H1 (cell line): ENCODE results near the gene CCDC9B. TPM values are rescaled to one million over a fixed set of nuclear protein-coding genes. Genes with fewer than 3 reads are reported as not detected.

Experiments
- CTCF ChIA-PET: fragments of 300-600 bp; sonication (Branson Sonifier 250); formaldehyde crosslinking; loops from one replicate; lab custom pipeline; 2021; ENCODE audit not compliant: partially characterized antibody; lab: Charles Lee
- POLR2A ChIA-PET: fragments of 300-600 bp; sonication (Branson Sonifier 250); formaldehyde crosslinking; loops from one replicate; lab custom pipeline; 2021; ENCODE audit warnings: inconsistent platforms; ENCODE audit not compliant: partially characterized antibody; lab: Charles Lee
- DNase-seq, 2 experiments: peaks; one replicate each; pipeline versions ENCODE4 v3.0.0 to v3.0.0-alpha.2; 2010 to 2022; ENCODE audit warnings: low spot score in 2 of 2, low read depth in 1 of 2, mixed read lengths in 1 of 2
- FAIRE-seq: peaks from 2 replicates; lab custom pipeline; 2011; peaks lifted over from hg19 to GRCh38; lab: Jason Lieb, UNC
- H2AFZ ChIP-seq: 2 replicates; pipeline ENCODE4 v1.8.1; 2012; ENCODE audit warnings: low read length, inconsistent platforms
- H2AK5ac ChIP-seq: 2 replicates; pipeline ENCODE4 v1.6.1; 2013; ENCODE audit warnings: low read depth, low read length
- H2BK120ac ChIP-seq: replicated peaks from 2 replicates; pipeline ENCODE3; 2013; ENCODE audit warnings: low read depth, low read length, inconsistent platforms
- H2BK12ac ChIP-seq: 2 replicates; pipeline ENCODE4 v1.6.1; 2013; ENCODE audit warnings: low read depth, low read length
- H2BK15ac ChIP-seq: 2 replicates; pipeline ENCODE4 v1.6.1; 2013; ENCODE audit warnings: low read length
- H2BK20ac ChIP-seq: 2 replicates; pipeline ENCODE4 v1.6.1; 2013; ENCODE audit warnings: low read length
- H2BK5ac ChIP-seq: 2 replicates; pipeline ENCODE4 v1.6.1; 2013; ENCODE audit warnings: low read depth, low read length
- H3K14ac ChIP-seq: 2 replicates; pipeline ENCODE4 v1.6.1; 2013; ENCODE audit warnings: inconsistent platforms; ENCODE audit not compliant: insufficient read length
- H3K18ac ChIP-seq: 2 replicates; pipeline ENCODE4 v1.6.1; 2013; ENCODE audit warnings: low read length; ENCODE audit errors: extremely low read depth
- H3K23ac ChIP-seq: 2 replicates; pipeline ENCODE4 v1.6.1; 2013; ENCODE audit warnings: inconsistent platforms; ENCODE audit not compliant: insufficient read length
- H3K23me2 ChIP-seq: 2 replicates; pipeline ENCODE4 v1.6.1; 2013; ENCODE audit warnings: low read depth, low read length
- H3K27ac ChIP-seq: 2 replicates; pipeline ENCODE4 v1.6.1; 2011; ENCODE audit warnings: low read depth, low read length, inconsistent platforms
- H3K27me3 ChIP-seq, 4 experiments: replicated peaks in 1 of 4; 1 replicate in 1 of 4; 2 replicates in 3 of 4; pipeline versions ENCODE4 v1.6.1 to v1.8.1; 2011 to 2013; ENCODE audit warnings: low read length in 3 of 4, mild to moderate bottlenecking in 3 of 4, inconsistent platforms in 2 of 4, mixed read lengths in 2 of 4, moderate library complexity in 1 of 4; ENCODE audit not compliant: control insufficient read depth in 3 of 4, insufficient read depth in 3 of 4; ENCODE audit errors: extremely low read depth in 1 of 4
- H3K36me3 ChIP-seq, 4 experiments: 2 replicates each; pipeline versions ENCODE4 v1.6.1 to v1.8.1; 2011 to 2013; ENCODE audit warnings: mild to moderate bottlenecking in 4 of 4, low read length in 3 of 4, moderate library complexity in 2 of 4, control low read depth in 1 of 4, inconsistent platforms in 1 of 4; ENCODE audit not compliant: insufficient read depth in 4 of 4, control insufficient read depth in 2 of 4
- H3K4ac ChIP-seq: replicated peaks from 2 replicates; pipeline ENCODE3; 2013; ENCODE audit warnings: low read length, low read depth, mixed read lengths, inconsistent platforms; ENCODE audit not compliant: insufficient read length
- H3K4me1 ChIP-seq, 4 experiments: replicated peaks in 1 of 4; 1 replicate in 1 of 4; 2 replicates in 3 of 4; pipeline versions ENCODE4 v1.6.1 to v1.8.1; 2011 to 2013; ENCODE audit warnings: low read length in 3 of 4, inconsistent platforms in 2 of 4, mixed read lengths in 1 of 4; ENCODE audit not compliant: insufficient read depth in 4 of 4, control insufficient read depth in 3 of 4
- H3K4me2 ChIP-seq, 2 experiments: 2 replicates each; pipeline versions ENCODE4 v1.6.1 to v1.8.1; 2011 to 2013; ENCODE audit warnings: low read depth in 2 of 2, low read length in 2 of 2, control low read depth in 1 of 2, inconsistent platforms in 1 of 2, mild to moderate bottlenecking in 1 of 2; ENCODE audit not compliant: insufficient read depth in 1 of 2
- H3K4me3 ChIP-seq, 4 experiments: fragments of 200-600, 300-600 bp in 1 of 4; sonication (generic), shearing (Covaris generic), sonication (Bioruptor Twin) in 1 of 4; 2 replicates each; pipeline versions ENCODE4 v1.5.1 to v1.8.1; 2011 to 2016; ENCODE audit warnings: low read length in 4 of 4, low read depth in 3 of 4, control low read depth in 2 of 4, inconsistent platforms in 2 of 4, mild to moderate bottlenecking in 2 of 4, mixed read lengths in 1 of 4, moderate library complexity in 1 of 4; ENCODE audit not compliant: insufficient read depth in 2 of 4; ENCODE audit errors: extremely low read depth in 1 of 4
- H3K56ac ChIP-seq: replicated peaks from 2 replicates; pipeline ENCODE3; 2013; ENCODE audit warnings: low read depth, mild to moderate bottlenecking, mixed read lengths, low read length, inconsistent platforms; ENCODE audit not compliant: insufficient read length
- H3K79me1 ChIP-seq: 2 replicates; pipeline ENCODE4 v1.6.1; 2013; ENCODE audit warnings: low read depth, low read length, control low read depth
- H3K79me2 ChIP-seq, 2 experiments: 2 replicates each; pipeline versions ENCODE4 v1.6.1 to v1.8.1; 2012 to 2013; ENCODE audit warnings: low read length in 2 of 2, mild to moderate bottlenecking in 2 of 2, inconsistent platforms in 1 of 2; ENCODE audit not compliant: insufficient read depth in 2 of 2, control insufficient read depth in 1 of 2
- H3K9ac ChIP-seq, 4 experiments: replicated peaks in 1 of 4; 1 replicate in 1 of 4; 2 replicates in 3 of 4; pipeline versions ENCODE4 v1.6.1 to v1.8.1; 2011 to 2013; ENCODE audit warnings: low read depth in 3 of 4, low read length in 3 of 4, control low read depth in 2 of 4, mild to moderate bottlenecking in 2 of 4, moderate library complexity in 2 of 4, inconsistent platforms in 1 of 4; ENCODE audit errors: extremely low read depth in 1 of 4
- H3K9me3 ChIP-seq, 2 experiments: 2 replicates each; pipeline versions ENCODE4 v1.6.1 to v1.8.1; 2012 to 2013; ENCODE audit warnings: mild to moderate bottlenecking in 2 of 2, moderate library complexity in 2 of 2, control low read depth in 1 of 2, inconsistent platforms in 1 of 2, low read depth in 1 of 2, low read length in 1 of 2, mixed read lengths in 1 of 2; ENCODE audit not compliant: insufficient read depth in 2 of 2
- H4K20me1 ChIP-seq, 2 experiments: replicated peaks in 1 of 2; 2 replicates each; pipeline versions ENCODE3 to v1.8.1; 2011 to 2013; ENCODE audit warnings: inconsistent platforms in 2 of 2, low read length in 2 of 2, mild to moderate bottlenecking in 1 of 2; ENCODE audit not compliant: insufficient read depth in 2 of 2, control insufficient read depth in 1 of 2
- H4K5ac ChIP-seq: 2 replicates; pipeline ENCODE4 v1.6.1; 2013; ENCODE audit warnings: low read length, low read depth, mixed read lengths, inconsistent platforms; ENCODE audit not compliant: insufficient read length
- H4K8ac ChIP-seq: 2 replicates; pipeline ENCODE4 v1.8.0; 2013; ENCODE audit warnings: mild to moderate bottlenecking, moderate library complexity, low read length, inconsistent platforms; ENCODE audit not compliant: insufficient read depth; ENCODE audit errors: extremely low read depth
- H4K91ac ChIP-seq: replicated peaks from 2 replicates; pipeline ENCODE3; 2013; ENCODE audit warnings: low read length, mixed read lengths, inconsistent platforms; ENCODE audit not compliant: insufficient read length
- FOSL1 ChIP-seq: IDR thresholded peaks from 2 replicates; pipeline ENCODE4 v1.6.1; 2011; ENCODE audit warnings: mild to moderate bottlenecking, low read depth, low read length, moderate library complexity; ENCODE audit not compliant: insufficient read depth
- TEAD4 ChIP-seq: IDR thresholded peaks from 2 replicates; pipeline ENCODE4 v1.6.1; 2012; ENCODE audit warnings: low read depth, low read length, inconsistent platforms, mixed read lengths
- WGBS, 2 experiments: shearing (Covaris generic) in 1 of 2; methylation state at CpG; one replicate each; pipeline versions ENCODE4 v1.1.6 to v1.1.7; 2013 to 2015; ENCODE audit warnings: low lambda C conversion rate in 2 of 2, mixed read lengths in 2 of 2, inconsistent platforms in 1 of 2, low coverage in 1 of 2, missing lambda C conversion rate in 1 of 2; ENCODE audit not compliant: insufficient replicate concordance in 2 of 2, insufficient coverage in 1 of 2, insufficient read length in 1 of 2; ENCODE audit errors: extremely low coverage in 1 of 2, missing lambda C conversion rate in 1 of 2; 5-methylcytosine and 5-hydroxymethylcytosine counted together
- polyA plus RNA-seq, 7 experiments: library from polyadenylated mRNA; depleted of rRNA in 3 of 7; stranded (reverse) in 5 of 7; unstranded in 2 of 7; fragments of >200 nt in 5 of 7; fragments of 200-250 nt in 2 of 7; gene quantifications; 1 replicate in 5 of 7; 2 replicates in 1 of 7; 4 replicates in 1 of 7; pipeline versions ENCODE4 v1.2.1 to v1.2.3, GENCODE V29; 2011 to 2013; ENCODE audit warnings: missing spikeins in 2 of 7, mixed read lengths in 2 of 7
- total RNA-seq: library from RNA; stranded (reverse); fragmentation: NEBNext Ultra II Directional; extraction: Animal tissue kit (Norgen Biotek cat#: 25700); gene quantifications from 2 replicates; pipeline ENCODE4 v1.2.1, GENCODE V29; 2021

CCDC9B gene
- total and polyA plus RNA-seq, 2 of the 8 experiments (the other 6 are each of a cell fraction or from before 2014, with no cell fraction given), result 0.45 to 0.78 TPM

GRCh38 chr15:40328176-40328575, 12.6 kb downstream of the CCDC9B start:
- peak; percentile 13 for FAIRE-seq
- H3K27me3 ChIP-seq, result peaks cover 0 to 6% (median 0%) of the 10 kb centered on the region in 4 experiments; a peak in 2 of 7 replicates

More at GRCh38 chr15:40328176-40328575, 12.6 kb downstream of the CCDC9B start:
- no peak overlapping the region for H3K56ac ChIP-seq
- no peak overlapping the region for H3K14ac ChIP-seq
- peak overlapping the region; percentile 71 for H2BK12ac ChIP-seq
- 56% methylated on average over 3 of the region's 3 CpGs; no CpG with 5 or more reads in 1 of the 2 experiments for WGBS, 2 experiments
- H3K18ac ChIP-seq, result 0 out of 2 replicates have a peak overlapping the region, but pooled peaks have one; percentile 24
- H4K8ac ChIP-seq, result no peak overlapping the region
- no peaks in the 10 kb centered on the region for H4K20me1 ChIP-seq
- H4K91ac ChIP-seq, result peak overlapping the region; percentile 72
- H3K36me3 ChIP-seq, result peaks cover 0 to 11% (median 0%) of the 10 kb centered on the region in 4 experiments; a peak in 3 of 8 replicates
- peaks cover 0 to 14% of the 10 kb centered on the region in 2 experiments; a peak in 3 of 4 replicates for H3K79me2 ChIP-seq
- H3K4ac ChIP-seq, result no peak overlapping the region
- no peak overlapping the region; the same call in 1 of the 2 replicates for H2AK5ac ChIP-seq
- peak overlapping the region; percentile 87 for H2BK20ac ChIP-seq
- no peak overlapping the region for H2BK15ac ChIP-seq
- no peak overlapping the region for H3K23ac ChIP-seq
- ChIA-PET CTCF (interaction anchor here (0.6 to 21.1 kb wide), 16 partner anchors 10 to 231 kb away, joined by 3 to 295 read pairs (median 4); partner anchors contain the start of genes CCDC9B and PLCB2), POLR2A (interaction anchor here (0.6 to 5.6 kb wide), 6 partner anchors 9 to 93 kb away, joined by 3 to 66 read pairs (median 4); partner anchors contain the start of genes CCDC9B and KNSTRN)
- H3K4me2 ChIP-seq, result peak overlapping the region; percentile 58 to 82; a peak in 3 of 4 replicates
- H3K4me1 ChIP-seq, result peaks cover 18 to 34% (median 26%) of the 10 kb centered on the region in 4 experiments; a peak in 6 of 7 replicates
- peak overlapping the region in 1 of 4 experiments; percentile 43; a peak in 2 of 8 replicates for H3K4me3 ChIP-seq
- TF ChIP-seq FOSL1 (no peak), TEAD4 (0 out of 2 replicates have a peak, but pooled peaks have one; percentile 35)
- no peak for DNase-seq
- no peaks in the 10 kb centered on the region; a peak in 1 of 4 replicates for H3K9me3 ChIP-seq
- H2BK120ac ChIP-seq, result peak overlapping the region; percentile 83
- no peak overlapping the region for H3K9ac ChIP-seq
- no peak overlapping the region for H3K27ac ChIP-seq
- H3K23me2 ChIP-seq, result peaks cover 6% of the 10 kb centered on the region
- peak overlapping the region; percentile 53; the same call in 1 of the 2 replicates for H2BK5ac ChIP-seq
- no peak overlapping the region for H2AFZ ChIP-seq
- no peaks in the 10 kb centered on the region; the same call in 1 of the 2 replicates for H3K79me1 ChIP-seq
- H4K5ac ChIP-seq, result no peak overlapping the region
